Keratinocyte (primary cell): ENCODE measurements around the gene FBXO31. TPM values are rescaled to one million over a fixed set of nuclear protein-coding genes. Genes with fewer than 3 reads are reported as not detected.

Experiments used
- DNase-seq: peaks from one replicate; pipeline ENCODE4 v3.0.0-alpha.2; 2011; ENCODE audit warnings: low read depth, missing footprints, low spot score
- FAIRE-seq: peaks from 2 replicates; lab custom pipeline; 2011; peaks lifted over from hg19 to GRCh38; lab: Jason Lieb, UNC
- H2AFZ ChIP-seq: 2 replicates; pipeline ENCODE4 v1.6.0; 2012; ENCODE audit warnings: low read length, control low read depth, inconsistent platforms; ENCODE audit not compliant: control insufficient read depth
- H3K27ac ChIP-seq: 2 replicates; pipeline ENCODE4 v1.5.1; 2011; ENCODE audit warnings: low read length; ENCODE audit not compliant: control insufficient read depth, insufficient read depth
- H3K27me3 ChIP-seq: 3 replicates; pipeline ENCODE4 v1.6.0; 2011; ENCODE audit warnings: low read length; ENCODE audit not compliant: control insufficient read depth, insufficient read depth; ENCODE audit errors: extremely low read depth
- H3K36me3 ChIP-seq, 2 experiments: 2 replicates in 1 of 2; 3 replicates in 1 of 2; pipeline ENCODE4 v1.5.1; 2011; ENCODE audit warnings: low read length in 2 of 2, mild to moderate bottlenecking in 1 of 2; ENCODE audit not compliant: control insufficient read depth in 2 of 2, insufficient read depth in 2 of 2; ENCODE audit errors: extremely low read depth in 1 of 2
- H3K4me1 ChIP-seq: 3 replicates; pipeline ENCODE4 v1.5.1; 2011; ENCODE audit warnings: low read length; ENCODE audit not compliant: control insufficient read depth, insufficient read depth; ENCODE audit errors: extremely low read depth
- H3K4me2 ChIP-seq: 3 replicates; pipeline ENCODE4 v1.6.0; 2011; ENCODE audit warnings: low read depth, low read length; ENCODE audit not compliant: control insufficient read depth, insufficient read depth; ENCODE audit errors: extremely low read depth
- H3K4me3 ChIP-seq, 3 experiments: fragments of 200-600 bp in 1 of 3; sonication (generic) in 1 of 3; 2 replicates in 2 of 3; 3 replicates in 1 of 3; pipeline ENCODE4 v1.5.1; 2011 to 2016; ENCODE audit warnings: low read length in 3 of 3, mild to moderate bottlenecking in 3 of 3, control low read depth in 2 of 3, inconsistent platforms in 1 of 3, low read depth in 1 of 3, mixed read lengths in 1 of 3, mixed run types in 1 of 3, moderate library complexity in 1 of 3; ENCODE audit not compliant: control insufficient read depth in 2 of 3, insufficient read depth in 2 of 3; ENCODE audit errors: extremely low read depth in 1 of 3
- H3K79me2 ChIP-seq: 2 replicates; pipeline ENCODE4 v1.6.0; 2012; ENCODE audit warnings: low read length; ENCODE audit not compliant: control insufficient read depth, insufficient read depth
- H3K9ac ChIP-seq: 3 replicates; pipeline ENCODE4 v1.6.0; 2011; ENCODE audit warnings: low read length; ENCODE audit not compliant: control insufficient read depth, insufficient read depth; ENCODE audit errors: extremely low read depth
- H3K9me1 ChIP-seq: 3 replicates; pipeline ENCODE4 v1.6.0; 2011; ENCODE audit warnings: low read length; ENCODE audit not compliant: control insufficient read depth, insufficient read depth; ENCODE audit errors: extremely low read depth
- H3K9me3 ChIP-seq: 2 replicates; pipeline ENCODE4 v1.5.1; 2012; ENCODE audit warnings: low read depth, low read length; ENCODE audit not compliant: control insufficient read depth
- H4K20me1 ChIP-seq: 3 replicates; pipeline ENCODE4 v1.6.0; 2011; ENCODE audit warnings: low read length; ENCODE audit not compliant: control insufficient read depth, insufficient read depth; ENCODE audit errors: extremely low read depth
- CTCF ChIP-seq, 3 experiments: IDR thresholded peaks in 1 of 3; conservative IDR thresholded peaks in 1 of 3; optimal IDR thresholded peaks in 1 of 3; 2 replicates in 2 of 3; 3 replicates in 1 of 3; pipeline versions ENCODE3 to v1.5.1; 2011; ENCODE audit warnings: low read length in 3 of 3, mild to moderate bottlenecking in 3 of 3, moderate library complexity in 2 of 3, control low read depth in 1 of 3, inconsistent platforms in 1 of 3; ENCODE audit not compliant: insufficient read depth in 2 of 3; ENCODE audit errors: extremely low read depth in 1 of 3
- EZH2 ChIP-seq: IDR thresholded peaks from one replicate; pipeline ENCODE4 v1.6.1; 2012; ENCODE audit warnings: inconsistent platforms, mild to moderate bottlenecking, low read length, moderate library complexity
- dilution Hi-C: fragments of 300-500 bp; cut with MboI; formaldehyde crosslinking; loops from one replicate; pipeline ENCODE4 v1.7.0; 2020; ENCODE audit warnings: low sequenced_read_pairs; ENCODE audit not compliant: extremely low pct_ligation_motif_present
- polyA plus RNA-seq, 5 experiments: library from polyadenylated mRNA; depleted of rRNA in 3 of 5; stranded (reverse) in 3 of 5; stranded (forward) in 1 of 5; unstranded in 1 of 5; fragments of >200 nt; gene quantifications; 1 replicate in 1 of 5; 2 replicates in 3 of 5; 3 replicates in 1 of 5; pipeline versions ENCODE4 v1.2.1 to v1.2.3, GENCODE V29; 2011 to 2012; ENCODE audit warnings: missing spikeins in 2 of 5, low read depth in 1 of 5, low replicate concordance in 1 of 5

Gene FBXO31
- polyA plus RNA-seq, 1 donor (not counting 4 experiments of a cell fraction or from before 2014, with no cell fraction given), result 17.0 TPM

DNA sequence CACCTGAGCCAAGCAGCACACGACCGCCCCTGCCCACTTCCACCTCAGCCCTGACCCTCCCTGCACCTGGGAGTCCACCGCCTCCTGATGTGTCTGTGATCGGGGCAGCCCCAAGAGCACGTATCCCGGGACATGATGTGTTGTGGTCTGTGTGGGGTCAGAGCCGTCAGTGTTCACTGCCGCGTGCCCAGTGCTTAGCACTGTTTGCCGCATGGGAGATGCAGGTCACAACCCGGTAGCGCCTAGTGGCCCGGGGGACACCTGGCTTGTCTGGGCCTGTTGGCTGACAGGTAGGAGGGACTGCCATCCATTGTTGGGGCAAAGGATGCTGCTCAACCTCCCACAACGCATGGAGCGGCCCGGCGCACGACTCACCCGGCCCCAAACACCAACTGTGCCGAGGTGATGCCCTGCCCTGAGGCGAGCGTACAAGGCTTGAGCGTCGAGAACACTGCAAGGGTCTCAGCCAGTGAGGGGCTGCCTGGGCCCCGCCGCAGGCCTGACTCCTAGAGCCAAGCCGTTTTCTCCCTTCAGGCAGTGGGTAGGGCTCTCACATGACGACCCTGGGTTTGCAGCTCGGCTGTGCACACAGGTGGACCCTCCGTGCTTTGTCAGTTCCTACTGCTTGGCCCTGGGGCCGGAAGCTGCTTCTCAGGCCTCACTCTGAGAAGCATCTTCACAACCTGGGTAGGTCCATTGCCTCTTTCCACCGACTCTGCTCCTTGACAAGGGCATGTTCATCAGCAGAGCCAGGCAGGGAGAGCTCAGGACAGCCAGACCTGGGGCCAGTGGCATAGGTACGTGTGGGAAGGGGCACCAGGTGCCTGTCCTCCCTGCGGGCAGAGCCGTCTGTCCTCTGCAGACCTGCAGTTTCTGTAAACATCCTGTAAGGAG lies 60.5 kb downstream of the FBXO31 start:
- H4K20me1 ChIP-seq, result peaks cover 9% of the 10 kb centered on the region
- peaks cover 9% of the 10 kb centered on the region for H3K79me2 ChIP-seq
- no peak overlapping the region for H3K27ac ChIP-seq
- H3K9me1 ChIP-seq, result no peaks in the 10 kb centered on the region
- no peak overlapping the region for H3K9ac ChIP-seq
- H2AFZ ChIP-seq, result no peak overlapping the region
- H3K4me2 ChIP-seq, result no peak overlapping the region
- peaks cover 11% of the 10 kb centered on the region for H3K4me1 ChIP-seq
- H3K27me3 ChIP-seq, result no peaks in the 10 kb centered on the region
- no peak overlapping the region for H3K4me3 ChIP-seq
- DNase-seq, result no peak
- no peaks in the 10 kb centered on the region for H3K9me3 ChIP-seq
- dilution Hi-C loops, result no loop called here
- H3K36me3 ChIP-seq, result peaks cover 6 to 13% of the 10 kb centered on the region in 2 experiments
- TF ChIP-seq EZH2 (no peak), CTCF (optimal IDR thresholded peaks at IDR 0.05 in 1 of 3, IDR thresholded peaks at IDR 0.05 in 1 of 3, conservative IDR thresholded peaks at IDR 0.05 in 1 of 3; ENCODE audit: extremely low read depth in 1 of 3, insufficient read depth in 2 of 3, low read length in 3 of 3) (no peak)
- FAIRE-seq, result no peak

- H4K20me1 ChIP-seq, result peaks cover 9% of the 10 kb centered on the region
- H3K27ac ChIP-seq, result no peak overlapping the region
- H3K79me2 ChIP-seq, result peaks cover 16% of the 10 kb centered on the region
- H3K27me3 ChIP-seq, result no peaks in the 10 kb centered on the region
- no peak for TF ChIP-seq EZH2
- H3K4me3 ChIP-seq, result no peak overlapping the region
- no peaks in the 10 kb centered on the region for H3K9me1 ChIP-seq
- H3K9me3 ChIP-seq, result no peaks in the 10 kb centered on the region
- peaks cover 11% of the 10 kb centered on the region for H3K4me1 ChIP-seq
- no peak overlapping the region for H3K4me2 ChIP-seq
- DNase-seq (no peak), FAIRE-seq (no peak)
- dilution Hi-C loops, result no loop called here
- peaks cover 6 to 8% of the 10 kb centered on the region in 2 experiments for H3K36me3 ChIP-seq
- no peak overlapping the region for H2AFZ ChIP-seq
- H3K9ac ChIP-seq, result no peak overlapping the region
Observed at GRCh38 chr16:87322360-87322759, 61.2 kb downstream of the FBXO31 start.
